GM18498 (cell line): ENCODE data around the gene PARVA.
"Not testable (repeated sequence)": the region's sequence is repeated elsewhere in the genome, so short reads cannot be mapped to it uniquely, and the experiment has no call there.

Source experiments
- ATAC-seq: cut with Tn5 transposase; IDR thresholded peaks from one replicate; pipeline ENCODE4 v1.9.1; 2021; ENCODE audit warnings: mild to moderate bottlenecking, moderate library complexity; ENCODE audit not compliant: unreplicated experiment

The PARVA gene, protein sequence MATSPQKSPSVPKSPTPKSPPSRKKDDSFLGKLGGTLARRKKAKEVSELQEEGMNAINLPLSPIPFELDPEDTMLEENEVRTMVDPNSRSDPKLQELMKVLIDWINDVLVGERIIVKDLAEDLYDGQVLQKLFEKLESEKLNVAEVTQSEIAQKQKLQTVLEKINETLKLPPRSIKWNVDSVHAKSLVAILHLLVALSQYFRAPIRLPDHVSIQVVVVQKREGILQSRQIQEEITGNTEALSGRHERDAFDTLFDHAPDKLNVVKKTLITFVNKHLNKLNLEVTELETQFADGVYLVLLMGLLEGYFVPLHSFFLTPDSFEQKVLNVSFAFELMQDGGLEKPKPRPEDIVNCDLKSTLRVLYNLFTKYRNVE

DNA sequence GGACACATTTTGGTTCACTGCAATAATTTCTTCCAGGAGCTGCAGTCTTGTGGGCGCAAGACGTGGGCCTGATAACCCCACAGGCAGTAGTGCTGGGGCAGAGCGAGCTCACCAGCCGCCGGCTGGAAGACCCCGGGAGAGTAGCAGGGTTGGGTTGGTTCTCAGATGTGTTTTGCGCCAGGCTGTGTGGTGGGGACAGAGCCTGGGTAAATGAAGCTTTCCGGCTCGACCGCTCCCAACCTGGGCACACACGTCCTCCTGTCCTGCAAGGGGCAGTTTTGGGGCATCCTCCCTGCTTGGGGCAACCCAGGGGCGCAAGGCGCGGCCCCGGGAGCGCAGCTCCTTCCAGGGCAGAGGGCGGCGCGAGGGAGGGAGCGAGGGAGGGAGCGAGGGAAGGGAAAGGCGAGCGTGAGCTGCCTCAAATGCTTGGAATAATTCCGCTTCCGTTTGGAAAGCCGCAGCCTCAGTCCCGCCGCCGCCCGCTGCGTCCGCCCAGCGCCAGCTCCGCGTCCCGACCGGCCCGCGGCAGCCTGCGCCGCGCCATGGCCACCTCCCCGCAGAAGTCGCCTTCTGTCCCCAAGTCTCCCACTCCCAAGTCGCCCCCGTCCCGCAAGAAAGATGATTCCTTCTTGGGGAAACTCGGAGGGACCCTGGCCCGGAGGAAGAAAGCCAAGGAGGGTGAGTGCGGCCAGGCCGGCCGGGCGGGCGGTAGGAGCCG is at the start of gene PARVA:
Gene PARVA (plus strand): TSS at position 466 of the 718 bp plus-strand sequence. CDS start 77 bp downstream, at position 543.
- no peak for ATAC-seq

DNA sequence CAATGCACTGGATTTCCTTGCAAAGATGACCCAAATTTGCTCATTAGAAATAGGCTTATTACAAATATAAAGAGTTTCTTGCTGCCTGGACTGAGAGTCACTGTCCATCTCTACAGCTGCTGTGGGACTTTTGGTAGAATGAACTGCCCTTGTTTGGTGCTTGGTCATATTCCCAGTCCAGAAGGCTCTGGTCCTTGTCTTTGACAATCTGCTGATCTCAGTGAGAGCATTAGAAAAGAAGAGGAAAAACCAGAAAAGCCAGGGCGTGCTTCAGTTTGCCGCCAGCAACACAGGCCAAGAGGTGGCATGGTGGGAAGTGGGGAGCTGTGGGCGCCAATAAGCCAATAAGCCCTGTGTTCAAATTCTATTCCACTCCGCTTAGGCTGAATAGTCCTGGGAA is 48.2 kb upstream of the PARVA start:
- no peak for ATAC-seq

DNA sequence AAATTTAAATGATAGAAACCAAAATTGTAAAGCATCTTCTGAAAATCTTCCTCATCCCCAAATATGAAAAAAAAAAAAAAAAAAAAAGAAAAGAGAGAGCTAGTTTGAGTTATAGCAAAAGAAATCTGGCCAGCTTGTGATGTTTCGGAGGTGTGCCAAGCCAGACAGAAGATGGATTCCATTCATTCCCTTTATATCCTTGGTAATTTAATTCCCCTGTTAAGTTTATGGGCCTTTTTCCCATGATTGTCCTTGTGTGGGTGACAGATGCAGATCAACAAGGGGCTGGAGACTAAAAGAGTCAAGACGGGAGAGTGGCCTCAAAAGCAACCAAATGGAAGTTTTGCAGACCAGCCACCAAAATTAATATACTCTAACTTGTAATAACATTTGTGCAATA is 47.6 kb upstream of the PARVA start:
- ATAC-seq, result no peak

DNA sequence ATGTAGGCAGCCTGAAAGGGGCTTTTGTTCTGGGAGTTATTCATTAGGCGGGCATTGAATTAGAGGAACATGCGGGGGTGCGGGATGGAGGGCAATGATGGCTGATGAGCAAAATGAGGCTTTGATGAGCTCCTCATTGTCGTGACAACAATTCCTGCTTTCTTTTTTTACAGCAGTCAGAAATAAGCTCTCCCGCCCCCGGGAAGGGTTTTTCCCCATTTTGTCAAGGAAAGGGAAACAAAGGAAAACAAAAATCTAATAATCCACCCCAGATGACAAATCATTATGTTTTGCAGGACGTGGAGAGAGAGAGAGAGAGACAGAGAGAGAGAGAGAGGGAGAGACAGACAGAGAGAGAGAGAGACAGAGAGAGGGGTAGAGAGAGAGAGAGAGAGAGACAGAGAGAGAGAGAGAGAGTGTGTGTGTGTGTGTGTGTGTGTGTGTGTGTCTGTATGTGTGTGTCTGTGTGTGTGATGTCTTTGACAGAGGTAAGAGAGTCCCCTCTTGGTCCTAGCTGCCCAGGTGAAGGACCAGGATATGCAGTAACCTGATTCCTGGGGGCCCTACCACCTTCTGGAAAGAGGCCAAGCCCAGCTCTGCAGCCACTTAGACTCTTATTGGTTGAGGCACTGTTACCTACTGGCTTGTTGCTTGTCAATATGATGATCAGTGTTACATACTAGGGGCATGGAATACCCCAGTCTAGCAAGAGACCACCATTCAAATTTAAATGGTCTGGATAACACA is 46.7 kb upstream of the PARVA start:
- ATAC-seq, result no peak

DNA sequence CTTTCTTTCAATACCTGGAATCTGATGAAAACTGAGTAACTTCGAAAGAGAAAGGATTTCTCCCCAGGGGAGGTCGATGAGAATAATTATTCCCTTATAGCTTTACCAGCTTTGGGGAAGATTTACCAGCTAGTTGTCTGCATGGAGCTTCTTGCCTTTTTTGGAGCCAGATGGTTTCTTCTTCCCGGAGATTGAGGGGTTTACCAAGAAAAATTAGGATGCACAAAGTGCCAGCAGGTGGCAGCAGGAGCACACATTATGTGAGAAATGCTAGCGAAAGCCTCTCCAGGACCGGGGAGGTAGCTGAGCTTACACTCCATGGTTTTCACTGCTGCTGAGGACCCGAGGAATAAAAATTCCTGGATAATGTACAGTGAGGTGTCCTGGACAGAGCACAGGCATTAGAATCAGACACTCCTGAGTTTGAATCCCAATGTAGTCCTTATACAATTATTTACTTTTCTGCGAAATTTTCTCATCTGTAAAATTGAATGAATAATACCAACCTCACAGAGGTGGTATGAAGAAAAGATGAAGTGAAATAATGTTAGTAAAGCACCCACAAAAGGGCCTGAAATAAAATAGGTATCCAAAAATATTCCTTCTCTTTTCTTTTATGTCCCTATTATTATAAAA is 46.0 kb upstream of the PARVA start:
- no peak for ATAC-seq

DNA sequence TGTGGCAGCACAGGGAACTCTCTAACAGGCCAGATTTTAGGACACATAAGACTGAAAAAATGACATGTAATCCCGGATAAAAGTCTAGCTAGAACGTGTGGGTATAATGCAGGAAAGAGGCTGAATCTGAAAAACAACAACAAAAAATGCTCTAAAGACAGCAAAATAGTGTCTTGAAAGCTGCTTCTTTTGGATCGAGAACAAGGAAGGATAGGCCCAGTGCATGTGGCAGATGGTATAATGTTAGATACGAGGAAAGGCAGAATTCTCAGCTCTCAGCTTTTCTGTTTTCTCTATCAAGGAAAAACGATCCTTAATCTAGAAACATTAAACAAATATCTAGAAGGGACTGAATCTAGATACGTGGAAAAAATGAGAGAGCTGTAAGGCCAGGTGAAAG is 33.8 kb upstream of the PARVA start:
- no peak for ATAC-seq

DNA sequence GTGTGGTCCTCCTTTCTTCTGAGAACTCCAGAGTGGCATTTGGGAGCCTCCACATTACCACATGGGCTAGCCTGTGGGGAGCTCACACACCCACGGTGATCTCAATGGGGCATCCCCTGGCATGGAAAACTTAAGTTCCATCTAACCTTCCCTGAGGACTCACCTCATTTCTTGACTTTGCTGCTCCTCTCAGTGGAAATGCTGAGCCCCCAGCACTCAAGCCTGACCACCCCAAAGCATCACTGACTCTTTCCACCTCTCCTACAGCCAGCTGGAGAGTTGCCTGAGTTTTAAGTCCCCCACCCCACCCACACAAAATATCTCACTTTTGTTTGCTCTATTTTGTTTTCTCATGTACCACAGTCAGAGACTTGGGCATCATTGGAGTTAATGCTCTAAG is 23.8 kb upstream of the PARVA start:
- no peak for ATAC-seq

DNA sequence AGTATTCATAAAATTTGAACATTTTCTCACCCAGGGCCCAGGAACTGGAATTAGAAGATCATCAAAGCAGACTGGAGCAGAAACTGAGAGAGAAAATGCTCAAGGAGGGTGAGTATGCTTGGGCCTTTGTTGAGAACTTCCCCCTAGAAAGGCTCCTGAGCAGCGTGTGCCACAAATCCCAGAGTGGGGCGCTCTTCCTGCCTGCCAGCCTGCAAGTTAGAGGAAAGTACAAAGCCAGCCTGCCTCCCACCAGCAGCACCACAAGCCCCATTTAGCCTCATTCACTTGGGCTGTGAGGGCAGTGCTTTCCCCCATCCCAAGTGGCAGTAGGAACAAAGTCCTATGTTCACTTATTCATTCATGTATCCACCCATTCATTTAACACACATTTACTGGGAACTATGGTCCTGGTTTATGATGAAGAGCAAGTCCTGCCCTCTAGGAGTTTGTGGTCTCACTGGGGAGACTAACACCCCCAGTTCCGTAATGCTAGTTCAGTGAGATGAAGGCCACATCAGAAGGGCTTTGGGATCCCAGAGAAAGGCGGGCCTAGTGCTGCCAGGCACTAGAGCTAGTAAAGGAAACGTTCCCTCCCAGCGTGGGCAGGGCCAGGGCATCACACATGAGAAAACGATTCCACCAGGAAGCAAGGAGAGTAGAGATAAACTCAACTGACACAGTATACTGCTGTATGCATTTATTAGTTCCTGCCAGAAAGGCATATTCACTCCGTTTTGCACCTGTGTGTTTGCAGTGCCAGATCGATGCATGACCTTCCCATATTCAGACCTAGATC is 22.4 kb upstream of the PARVA start:
- ATAC-seq, result no peak

DNA sequence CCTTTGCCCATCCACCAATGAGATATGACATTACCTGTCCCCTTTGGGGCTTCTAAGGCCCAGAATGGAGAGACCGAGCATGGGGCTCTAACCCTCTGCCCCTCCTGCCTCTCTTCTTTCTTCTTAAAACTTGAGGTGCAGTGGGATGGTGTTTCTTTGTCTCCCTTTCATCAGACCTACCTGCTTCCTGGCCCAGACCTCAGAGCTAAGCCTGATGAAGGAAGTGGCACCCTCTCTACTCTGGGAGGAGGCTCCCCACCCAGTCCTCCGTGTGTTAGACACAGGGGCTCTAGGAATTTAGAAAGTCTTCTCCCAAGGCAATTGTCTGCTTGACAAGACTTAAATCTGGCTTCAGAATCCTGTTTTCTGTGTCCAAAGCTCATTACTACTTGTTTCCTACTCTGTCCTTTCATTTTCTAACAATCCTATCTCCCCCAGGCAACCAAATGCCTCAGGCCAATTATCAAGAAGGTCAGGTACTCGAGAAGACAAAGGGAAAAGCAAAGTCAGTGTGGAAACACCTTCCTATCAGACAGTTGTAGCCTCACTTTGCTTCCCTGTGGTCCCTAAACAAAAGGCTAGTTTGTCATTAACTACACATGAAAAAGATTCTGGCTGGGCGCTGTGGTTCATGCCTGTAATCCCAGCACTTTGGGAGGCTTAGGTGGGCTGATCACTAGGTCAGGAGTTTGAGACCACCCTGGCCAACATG is 20.3 kb upstream of the PARVA start:
- ATAC-seq, result no peak

DNA sequence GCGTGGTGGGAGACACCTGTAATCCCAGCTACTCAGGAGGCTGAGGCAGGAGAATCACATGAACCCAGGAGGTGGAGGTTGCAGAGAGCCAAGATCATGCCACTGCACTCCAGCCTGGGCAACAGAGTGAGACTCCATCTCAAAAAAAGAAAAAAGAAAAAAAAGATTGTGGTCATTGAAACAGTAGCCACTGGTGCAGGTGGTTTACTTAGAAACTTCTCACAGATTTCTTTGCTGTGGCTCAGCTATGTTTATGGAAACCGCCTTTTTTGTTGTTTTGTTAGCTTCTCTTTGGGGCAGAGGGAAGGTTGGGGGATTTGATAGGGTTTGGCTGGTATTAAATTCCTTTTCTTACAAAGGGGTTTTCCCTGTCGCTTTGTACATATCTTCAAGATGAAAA is 19.7 kb upstream of the PARVA start:
- ATAC-seq, result not testable (repeated sequence)

DNA sequence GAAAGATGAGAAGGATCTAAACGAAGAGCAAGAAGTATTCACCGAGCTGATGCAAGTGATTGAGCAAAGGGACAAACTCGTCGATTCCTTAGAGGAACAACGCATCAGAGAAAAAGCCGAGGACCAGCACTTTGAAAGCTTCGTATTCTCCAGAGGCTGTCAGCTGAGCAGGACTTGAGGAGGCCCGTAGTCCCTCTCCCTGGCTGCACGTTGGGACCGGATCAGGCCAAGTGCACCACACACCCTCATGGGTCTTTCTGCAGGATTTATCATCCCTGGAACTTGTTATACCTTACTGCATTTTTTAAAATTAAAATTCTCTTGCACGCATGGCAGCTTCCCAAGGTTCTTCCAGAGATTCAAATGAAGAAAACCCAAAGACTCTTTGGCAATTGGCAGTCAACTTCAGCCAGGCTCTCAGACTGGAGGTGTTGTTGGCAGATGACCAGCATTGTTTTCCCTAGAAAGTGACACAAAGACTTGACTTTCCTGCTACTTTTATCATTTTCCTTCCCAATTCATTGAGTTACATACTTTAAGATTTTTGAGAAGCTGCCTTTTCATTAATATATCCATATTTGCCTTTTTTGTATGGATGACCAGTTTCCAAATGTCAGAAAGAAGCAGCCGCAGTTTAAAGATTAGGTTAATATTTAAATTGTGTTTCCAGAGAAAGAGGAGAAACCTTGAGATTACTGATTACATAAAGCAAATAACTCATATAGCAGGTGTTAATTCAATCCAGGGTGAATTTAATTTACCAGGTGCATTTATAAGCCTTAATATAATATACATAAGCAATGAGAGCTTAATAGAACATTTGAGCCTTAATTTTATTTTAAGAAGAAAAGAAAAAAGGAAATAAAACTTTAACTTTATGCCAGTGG is 18.8 kb upstream of the PARVA start:
- ATAC-seq, result no peak

DNA sequence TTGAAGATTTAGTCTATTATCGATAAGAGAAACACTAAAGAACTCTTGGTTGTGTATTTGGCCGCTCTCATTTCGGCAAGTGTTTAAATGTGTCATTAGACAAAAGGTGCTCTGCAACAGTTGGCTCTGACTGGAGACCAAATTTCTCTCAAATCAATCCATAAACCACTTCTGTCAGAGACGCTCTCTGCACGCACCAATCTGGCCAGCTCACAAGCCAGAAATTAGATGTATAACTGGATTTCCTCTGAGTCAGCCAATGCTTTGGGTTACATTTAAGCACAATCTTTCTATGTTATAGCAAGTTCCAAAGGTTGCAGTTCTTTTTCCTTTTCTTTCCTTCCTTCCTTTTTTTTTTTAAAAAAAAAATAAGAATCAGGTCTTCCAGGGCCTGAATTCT is 17.6 kb upstream of the PARVA start:
- no peak for ATAC-seq

DNA sequence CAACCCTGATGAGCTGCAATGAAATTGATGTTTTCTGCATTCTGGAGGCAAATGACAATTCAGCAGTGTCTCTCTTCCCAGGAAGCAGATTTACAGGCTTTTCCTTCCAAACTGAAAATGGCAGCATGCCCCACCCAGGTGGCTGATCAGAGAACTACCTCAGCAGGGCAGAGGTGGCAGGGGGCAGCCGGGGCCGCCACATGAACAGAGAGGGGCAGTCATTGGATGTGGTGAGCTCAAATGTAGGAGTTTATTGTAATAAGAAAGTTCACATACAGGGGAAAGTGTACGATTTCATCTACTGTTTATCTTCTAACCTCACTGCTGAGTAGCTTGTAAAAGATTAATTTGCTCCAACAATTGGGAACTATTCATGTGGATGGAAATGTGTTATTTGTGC is 15.7 kb upstream of the PARVA start:
- ATAC-seq, result no peak

DNA sequence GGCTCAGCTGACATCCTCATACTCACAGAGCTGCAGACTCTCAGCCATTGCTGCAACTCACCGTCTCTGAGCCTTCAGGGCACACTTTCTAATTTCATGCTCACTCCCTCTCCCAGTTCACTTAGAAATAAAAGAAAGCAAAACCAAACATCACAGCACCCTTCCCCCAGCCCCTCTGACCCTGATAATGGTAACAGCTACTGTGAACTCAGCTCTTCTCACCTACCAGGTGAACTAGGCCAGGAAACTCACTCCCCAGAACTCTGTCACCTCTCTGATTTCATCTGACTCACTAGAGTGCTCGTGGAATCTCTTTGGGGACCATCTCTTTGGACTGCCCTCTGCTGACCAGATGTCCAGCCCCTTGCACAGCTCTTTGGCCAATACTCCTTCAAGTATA is 14.5 kb upstream of the PARVA start:
- ATAC-seq, result no peak

DNA sequence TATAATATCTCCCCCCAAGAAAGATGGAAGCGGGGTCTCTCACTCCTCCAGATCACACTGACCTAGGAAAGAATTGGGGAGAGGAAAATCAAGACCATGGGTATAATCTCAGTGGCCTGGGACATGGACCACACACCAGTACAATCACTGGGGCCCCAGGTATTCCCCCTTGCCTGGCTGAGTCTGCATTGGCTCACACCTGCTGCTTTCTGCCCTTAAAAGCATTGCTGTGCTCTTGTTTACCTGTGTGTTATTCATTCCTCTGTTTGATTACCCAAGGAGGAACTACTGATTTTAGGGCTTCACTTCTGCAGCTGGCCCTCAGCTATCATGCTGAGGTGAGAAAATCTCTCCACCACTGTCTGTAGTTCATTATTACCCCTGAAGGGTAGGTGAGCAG is 14.0 kb upstream of the PARVA start:
- ATAC-seq, result no peak

DNA sequence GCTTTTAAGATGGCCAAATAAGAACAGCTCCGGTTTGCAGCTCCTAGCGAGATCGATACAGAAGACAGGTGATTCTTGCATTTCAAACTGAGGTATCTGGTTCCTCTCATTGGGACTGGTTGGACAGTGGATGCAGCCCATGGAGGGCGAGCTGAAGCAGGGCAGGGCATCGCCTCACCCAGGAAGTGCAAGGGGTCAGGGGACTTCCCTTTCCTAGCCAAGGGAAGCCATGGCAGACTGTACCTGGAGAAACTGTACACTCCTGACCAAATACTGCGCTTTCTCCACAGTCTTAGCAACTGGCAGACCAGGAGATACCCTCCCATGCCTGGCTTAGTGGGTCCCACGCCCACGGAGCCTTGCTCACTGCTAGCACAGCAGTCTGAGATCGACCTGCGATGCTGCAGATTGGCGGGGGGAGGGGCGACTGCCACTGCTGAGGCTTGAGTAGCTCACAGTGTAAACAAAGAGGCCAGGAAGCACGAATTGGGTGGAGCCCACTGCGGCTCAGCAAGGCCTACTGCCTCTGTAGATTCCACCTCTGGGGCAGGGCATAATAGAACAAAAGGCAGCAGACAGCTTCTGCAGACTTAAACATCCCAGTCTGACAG is 11.3 kb upstream of the PARVA start:
- ATAC-seq, result not testable (repeated sequence)

DNA sequence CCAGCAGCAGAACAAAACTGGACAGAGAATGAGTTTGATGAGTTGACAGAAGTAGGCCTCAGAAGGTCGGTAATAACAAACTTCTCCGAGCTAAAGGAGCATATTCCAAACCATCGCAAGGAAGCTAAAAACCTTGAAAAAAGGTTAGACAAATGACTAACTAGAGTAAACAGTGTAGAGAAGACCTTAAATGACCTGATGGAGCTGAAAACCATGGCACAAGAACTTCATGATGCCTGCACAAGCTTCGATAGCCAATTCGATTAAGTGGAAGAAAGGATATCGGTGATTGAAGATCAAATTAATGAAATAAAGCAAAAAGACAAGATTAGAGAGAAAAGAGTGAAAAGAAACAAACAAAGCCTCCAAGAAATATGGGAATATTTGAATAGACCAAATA is 10.3 kb upstream of the PARVA start:
- not testable (repeated sequence) for ATAC-seq

DNA sequence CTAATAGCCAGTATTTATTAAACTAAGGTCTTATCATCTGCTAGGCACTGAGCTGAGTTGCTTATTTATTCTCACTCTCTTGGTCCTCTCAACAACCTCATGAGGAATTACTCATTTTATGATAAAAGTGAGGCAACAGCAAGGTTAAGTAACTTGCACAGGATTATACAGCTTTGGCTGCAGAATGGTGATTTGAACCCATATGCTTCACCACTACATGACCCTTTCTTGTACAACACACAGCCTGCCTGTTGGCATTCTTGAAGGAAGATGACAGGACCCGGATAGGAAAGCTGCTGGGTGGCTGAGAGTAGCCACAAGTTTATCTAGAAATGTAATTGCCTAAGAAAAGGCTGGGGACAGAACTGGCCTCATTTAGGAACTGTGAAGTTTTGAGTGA is 5.3 kb upstream of the PARVA start:
- ATAC-seq, result no peak
